Glomerular visceral epithelial cell (primary cell): Measurements from ENCODE around the gene ZNF514.
"Not testable (repeated sequence)": the region's sequence is repeated elsewhere in the genome, so short reads cannot be mapped to it uniquely, and the experiment has no call there.

Source experiments
- DNase-seq: peaks from one replicate; pipeline ENCODE4 v3.0.0-alpha.2; 2016; ENCODE audit errors: extremely low spot score

Gene ZNF514

DNA sequence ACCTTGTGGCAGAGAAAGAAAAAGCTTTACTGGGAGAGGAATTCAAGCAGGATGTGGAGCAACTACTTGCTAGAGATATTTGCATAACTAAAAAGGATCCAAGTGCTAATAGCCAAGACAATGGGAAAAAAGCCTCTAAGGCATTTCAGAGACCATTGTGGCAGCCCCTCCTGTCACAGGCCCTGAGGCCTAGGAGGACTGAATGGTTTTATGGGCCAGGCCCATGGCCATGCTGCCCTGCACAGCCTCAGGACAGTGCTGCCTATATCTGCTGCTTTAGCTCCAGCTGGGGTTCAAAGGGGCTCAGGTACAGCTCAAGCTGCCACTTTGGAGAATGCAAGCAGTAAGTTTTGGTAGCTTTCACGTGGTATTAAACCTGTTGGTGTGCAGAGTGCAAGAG lies 20.9 kb downstream of the ZNF514 start:
- DNase-seq, result no peak

DNA sequence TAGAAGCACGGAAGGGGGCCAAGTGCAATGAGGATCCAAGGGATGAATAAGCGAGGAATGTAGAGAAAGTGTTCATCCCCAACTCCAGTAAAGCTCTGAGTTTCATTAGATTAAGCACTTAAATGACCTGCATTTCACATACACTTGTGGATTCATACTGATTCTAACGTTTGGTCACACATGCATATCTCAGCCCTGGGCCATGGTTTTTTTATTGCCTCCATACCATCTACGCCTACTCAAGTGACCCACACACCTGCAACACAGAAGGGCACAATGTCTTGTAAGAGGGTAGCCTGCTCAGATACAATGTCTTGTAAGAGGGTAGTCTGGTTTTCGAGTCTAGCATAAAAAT lies 37.5 kb downstream of the ZNF514 start:
- no peak for DNase-seq

DNA sequence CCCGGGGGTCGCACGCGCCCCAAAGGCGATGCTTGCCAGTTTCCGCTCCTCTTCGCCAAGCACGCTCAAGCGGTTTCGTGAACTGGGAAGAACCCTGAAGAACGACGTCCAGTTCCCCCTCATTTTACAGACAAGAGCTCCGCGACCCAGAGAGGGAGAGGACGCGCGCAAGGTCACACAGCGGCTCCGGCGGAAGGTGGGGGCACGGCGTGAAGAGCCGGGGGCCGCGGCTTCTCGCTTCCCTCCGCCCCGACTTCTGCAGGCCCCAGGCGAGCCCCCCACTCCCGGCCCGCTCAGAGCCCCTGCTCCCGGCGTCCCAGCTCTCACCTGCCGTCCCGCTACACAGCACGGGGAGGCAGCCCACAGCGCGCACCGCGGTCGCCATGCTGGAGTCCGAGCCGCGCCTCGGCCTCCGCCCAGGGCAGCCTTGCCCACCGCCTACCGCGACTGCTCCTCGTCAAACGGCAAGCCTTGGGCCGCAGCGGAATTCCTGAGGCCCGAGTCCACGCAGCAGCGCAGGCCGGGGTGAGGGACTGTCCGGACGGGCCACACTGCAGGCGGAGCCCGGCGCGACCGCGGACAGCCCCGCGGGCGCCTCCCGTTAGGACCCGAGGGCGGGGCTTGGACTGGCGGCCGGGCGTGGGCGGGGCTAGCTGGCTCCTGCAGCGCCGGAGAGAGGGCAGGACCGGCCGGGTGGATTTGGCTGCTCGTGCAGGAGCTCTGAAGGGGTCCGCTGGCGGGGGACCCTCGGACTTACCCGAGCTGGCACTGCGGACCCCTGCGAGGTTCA lies 38.0 kb downstream of the ZNF514 start, which contains the start of gene MRPS5:
Gene MRPS5, minus strand, starts transcription at position 402 of the 790 bp plus-strand sequence. Its CDS starts 17 bp downstream, at position 385.
- DNase-seq, result peak; percentile 80

DNA sequence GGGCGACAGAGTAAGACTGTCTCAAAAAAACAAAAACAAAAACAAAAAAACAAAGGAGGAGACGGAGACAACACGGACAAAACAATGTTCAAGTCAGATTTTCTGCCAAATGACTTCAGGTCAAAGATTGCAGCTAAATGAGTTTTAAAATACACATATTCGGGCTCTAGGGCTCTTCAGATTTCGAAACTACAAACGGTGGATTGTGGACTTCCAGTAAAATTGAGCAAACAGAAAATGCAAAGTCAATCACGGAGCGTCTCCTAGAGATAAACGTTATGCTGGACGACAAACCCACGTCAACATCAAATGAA lies 38.6 kb downstream of the ZNF514 start:
- DNase-seq, result no peak

DNA sequence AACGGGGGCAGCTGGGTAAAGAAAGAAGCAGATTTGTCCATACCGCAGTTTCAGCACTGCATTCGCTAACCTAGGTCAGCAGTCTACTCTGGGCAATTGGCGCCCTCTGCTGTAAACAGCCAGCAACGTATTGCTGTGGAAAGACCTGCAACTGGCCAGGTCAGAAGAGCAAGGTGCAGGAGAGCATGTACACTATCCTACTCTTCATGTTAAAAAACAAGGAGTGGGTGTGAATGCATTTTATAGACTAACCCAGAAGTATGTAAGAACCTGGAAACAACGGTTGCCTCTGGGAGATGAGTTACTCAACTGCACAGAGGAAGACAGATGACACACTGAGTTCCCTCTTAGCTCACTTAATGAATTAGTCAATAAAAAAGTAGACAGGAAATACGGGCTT lies 44.2 kb downstream of the ZNF514 start:
- peak; percentile 74 for DNase-seq

DNA sequence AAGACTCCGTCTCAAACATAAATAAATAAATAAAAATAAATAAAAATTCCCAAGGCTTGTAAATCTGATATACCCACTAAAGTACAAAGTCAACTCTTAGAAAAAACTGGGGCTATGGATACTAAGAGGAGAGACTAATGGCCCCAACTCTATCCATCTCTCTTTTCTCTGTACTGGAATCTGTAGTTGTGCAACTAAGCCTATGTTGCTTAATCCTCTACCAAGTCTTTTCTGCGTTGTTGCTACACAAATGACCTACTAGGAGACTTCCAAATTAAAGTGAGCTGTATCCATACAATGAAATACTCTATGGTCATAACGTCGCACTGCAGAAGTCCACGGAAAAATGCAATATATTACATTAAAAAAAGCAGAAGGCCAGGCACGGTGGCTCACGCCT lies 46.2 kb downstream of the ZNF514 start:
- no peak for DNase-seq

DNA sequence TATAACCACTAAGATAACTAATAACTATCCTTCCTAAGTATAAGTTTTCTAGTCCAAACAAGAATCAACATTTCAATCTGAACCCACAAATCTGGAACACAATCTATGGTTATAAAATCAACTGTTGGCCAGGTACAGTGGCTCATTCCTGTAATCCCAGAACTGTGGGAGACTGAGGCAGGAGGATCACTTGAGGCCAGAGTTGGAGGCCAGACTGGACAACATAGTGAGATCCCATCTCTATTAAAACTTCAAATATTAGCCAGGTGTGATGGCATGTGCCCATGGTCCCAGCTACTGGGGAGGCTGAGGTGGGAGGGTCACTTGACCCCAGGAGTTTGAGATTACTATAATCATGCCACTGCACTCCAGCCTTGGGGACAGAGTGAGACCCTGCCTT lies 49.3 kb downstream of the ZNF514 start:
- DNase-seq, result no peak

DNA sequence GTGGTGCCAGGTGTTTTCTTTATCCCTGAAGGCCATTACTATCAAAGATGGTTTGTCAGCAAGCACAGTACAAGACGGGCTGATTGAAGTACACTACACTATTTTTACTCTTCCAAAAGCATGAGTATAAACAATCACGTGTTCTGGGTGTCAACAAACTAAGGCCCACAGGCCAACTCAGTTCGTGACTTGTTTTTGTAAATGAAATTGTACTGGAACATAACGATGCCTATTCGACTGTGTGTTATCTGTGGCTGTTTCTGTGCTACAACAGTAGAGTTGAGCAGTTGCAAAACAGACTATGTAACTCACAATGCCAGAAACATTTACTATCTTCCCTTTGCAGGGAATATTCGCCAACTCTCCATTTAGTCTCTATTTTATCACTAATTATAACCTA lies 50.4 kb downstream of the ZNF514 start:
- no peak for DNase-seq

DNA sequence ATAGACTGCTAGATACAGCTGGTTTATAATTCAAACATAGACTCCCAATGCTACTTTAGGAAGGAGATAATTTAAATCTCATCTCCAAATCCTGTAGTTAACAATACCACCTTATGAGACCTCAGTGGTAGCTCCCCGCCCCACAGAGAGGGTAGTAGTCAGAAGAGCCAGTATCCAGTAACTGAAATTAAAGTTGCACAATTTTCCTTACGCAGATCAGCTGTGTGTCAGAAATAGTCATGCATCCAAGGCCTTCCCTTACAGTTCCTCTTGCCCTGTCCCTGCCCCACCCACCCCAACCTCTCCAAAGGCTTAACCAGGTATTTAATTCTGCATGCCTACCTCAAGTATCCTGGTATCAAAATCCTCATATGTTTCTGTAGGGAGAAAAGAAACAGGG lies 53.6 kb downstream of the ZNF514 start:
- no peak for DNase-seq

DNA sequence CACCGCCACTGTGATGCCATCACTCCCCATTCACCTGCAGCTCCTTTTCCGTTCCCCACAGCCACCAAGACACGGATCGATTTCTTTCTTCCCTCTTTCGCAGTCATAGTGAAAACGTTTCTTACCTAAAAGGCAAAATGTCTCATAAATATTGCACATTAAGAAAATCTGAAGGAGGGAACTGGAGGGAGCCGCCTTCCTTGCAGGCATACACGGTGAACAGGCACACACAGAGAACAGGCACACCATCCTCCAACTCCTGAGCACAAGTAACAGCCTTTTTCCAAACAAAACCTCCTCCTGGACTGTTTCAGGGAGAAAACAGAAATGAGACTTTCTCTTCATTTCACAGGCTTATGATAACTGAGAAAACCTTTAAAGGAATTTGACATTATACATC lies 55.0 kb downstream of the ZNF514 start:
- no peak for DNase-seq

DNA sequence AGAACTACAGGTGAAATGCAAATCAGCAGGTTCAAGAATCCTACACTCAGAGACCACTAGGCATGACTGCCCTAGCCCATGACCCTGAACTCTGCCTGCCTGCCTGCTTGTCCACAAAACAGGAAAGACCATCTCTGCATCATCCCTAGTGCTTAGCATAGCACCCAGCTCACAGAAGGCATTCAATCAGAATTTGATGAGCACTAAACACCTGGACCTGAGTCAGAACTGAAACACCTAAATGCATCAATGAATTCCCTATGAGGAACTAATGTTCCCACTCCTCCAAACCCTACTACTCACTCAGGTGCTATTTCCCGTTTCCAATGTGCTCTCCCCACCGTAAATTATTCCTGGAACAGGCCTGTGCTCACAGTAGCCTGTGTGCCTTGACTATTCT lies 59.7 kb downstream of the ZNF514 start:
- no peak for DNase-seq

DNA sequence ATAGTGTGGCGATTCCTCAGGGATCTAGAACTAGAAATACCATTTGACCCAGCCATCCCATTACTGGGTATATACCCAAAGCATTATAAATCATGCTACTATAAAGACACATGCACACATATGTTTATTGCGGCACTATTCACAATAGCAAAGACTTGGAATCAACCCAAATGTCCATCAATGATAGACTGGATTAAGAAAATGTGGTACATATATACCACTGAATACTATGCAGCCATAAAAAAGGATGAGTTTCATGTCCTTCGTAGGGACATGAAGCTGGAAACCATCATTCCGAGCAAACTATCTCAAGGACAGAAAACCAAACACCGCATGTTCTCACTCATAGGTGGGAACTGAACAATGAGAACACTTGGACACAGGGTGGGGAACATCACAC lies 61.4 kb downstream of the ZNF514 start:
- DNase-seq, result not testable (repeated sequence)
